ENCODE results near the gene GAB1. TPM values are rescaled to one million over a fixed set of nuclear protein-coding genes. Genes with fewer than 3 reads are reported as not detected.

The GAB1 gene
- total and polyA plus RNA-seq, 2 donors (not counting 1 experiment from before 2014, with no cell fraction given), result 4.7 to 10.8 TPM

- H3K4me1 ChIP-seq (ENCODE audit: control insufficient read depth in 2 of 2, insufficient read depth in 2 of 2, low read length in 2 of 2), result peaks cover 10 to 14% of the 10 kb centered on the region in 2 donors
- Mint-ChIP-seq H3K4me3 (no peak overlapping the region), H3K27ac (no peak overlapping the region), H3K4me1 (peaks cover 21% of the 10 kb centered on the region), H3K27me3 (no peaks in the 10 kb centered on the region), H3K9me3 (ENCODE audit: insufficient read depth) (peaks cover 2% of the 10 kb centered on the region)
- no peaks in the 10 kb centered on the region for H4K20me1 ChIP-seq (ENCODE audit: control insufficient read depth, insufficient read depth, low read length, poor library complexity, severe bottlenecking)
- peaks cover 0 to 6% (median 0%) of the 10 kb centered on the region in 3 donors for H3K9me3 ChIP-seq (ENCODE audit: control extremely low read depth in 1 of 3, control insufficient read depth in 2 of 3, insufficient read depth in 1 of 3, low read length in 2 of 3)
- no peak for ATAC-seq (ENCODE audit: low read depth)
- WGBS (ENCODE audit: insufficient coverage), result 100% methylated on average over 1 of the region's 5 CpGs
- intact Hi-C loops (cut with micrococcal nuclease), result no loop called here
- POLR2A ChIA-PET, result no interaction called here
- no peak overlapping the region for H3K27ac ChIP-seq (ENCODE audit: low read length in 2 of 2)
- no peak overlapping the region for H2AFZ ChIP-seq (ENCODE audit: insufficient read depth, low read depth, low read length, poor library complexity, severe bottlenecking)
- no peaks in the 10 kb centered on the region for H3K36me3 ChIP-seq (replicated peaks in 1 of 2; ENCODE audit: control extremely low read depth in 1 of 2, control insufficient read depth in 1 of 2, extremely low read depth in 1 of 2, insufficient read depth in 2 of 2, low read length in 1 of 2)
- TF ChIP-seq CTCF (IDR thresholded peaks at IDR 0.05) (no peak), EZH2 (IDR thresholded peaks at IDR 0.05; ENCODE audit: borderline replicate concordance, insufficient read depth, low read depth, low read length, poor library complexity, severe bottlenecking) (no peak)
- no peak overlapping the region for H3K9ac ChIP-seq (ENCODE audit: low read length)
- CTCF ChIA-PET, result no interaction called here
- H3K79me2 ChIP-seq (ENCODE audit: control insufficient read depth, insufficient read depth, low read length), result peaks cover 86% of the 10 kb centered on the region
- no peaks in the 10 kb centered on the region for H3K27me3 ChIP-seq (replicated peaks in 1 of 4; ENCODE audit: control extremely low read depth in 1 of 4, control insufficient read depth in 3 of 4, insufficient read depth in 4 of 4, low read length in 3 of 4)
- no peak overlapping the region for H3K4me3 ChIP-seq (ENCODE audit: control extremely low read depth in 1 of 5, extremely low read depth in 1 of 5, insufficient read depth in 1 of 5, low read depth in 2 of 5, low read length in 4 of 5)
- DNase-seq, result no peak
- H3K4me2 ChIP-seq (replicated peaks; ENCODE audit: low read depth, low read length, poor library complexity, severe bottlenecking), result no peak overlapping the region
Observed at GRCh38 chr4:143364063-143364462, 27.4 kb downstream of the GAB1 start.

- peaks cover 0 to 6% (median 0%) of the 10 kb centered on the region in 3 donors for H3K9me3 ChIP-seq (ENCODE audit: control extremely low read depth in 1 of 3, control insufficient read depth in 2 of 3, insufficient read depth in 1 of 3, low read length in 2 of 3)
- ChIA-PET POLR2A (no interaction called here), CTCF (interaction anchor here (2.3 kb wide), 1 partner anchor 8 kb away, joined by 9 read pairs; no protein-coding TSS in a partner anchor)
- H3K79me2 ChIP-seq (ENCODE audit: control insufficient read depth, insufficient read depth, low read length), result peaks cover 66% of the 10 kb centered on the region
- no peak for TF ChIP-seq EZH2 (IDR thresholded peaks at IDR 0.05; ENCODE audit: borderline replicate concordance, insufficient read depth, low read depth, low read length, poor library complexity, severe bottlenecking)
- TF ChIP-seq CTCF (IDR thresholded peaks at IDR 0.05), result no peak
- H3K27me3 ChIP-seq (replicated peaks in 1 of 4; ENCODE audit: control extremely low read depth in 1 of 4, control insufficient read depth in 3 of 4, insufficient read depth in 4 of 4, low read length in 3 of 4), result no peaks in the 10 kb centered on the region
- no peak overlapping the region for H3K27ac Mint-ChIP-seq
- peaks cover 31% of the 10 kb centered on the region for H3K4me1 Mint-ChIP-seq
- H3K9me3 Mint-ChIP-seq (ENCODE audit: insufficient read depth), result peaks cover 4% of the 10 kb centered on the region
- H4K20me1 ChIP-seq (ENCODE audit: control insufficient read depth, insufficient read depth, low read length, poor library complexity, severe bottlenecking), result no peaks in the 10 kb centered on the region
- 100% methylated on average over 1 of the region's 5 CpGs for WGBS (ENCODE audit: insufficient coverage)
- no peak overlapping the region for H2AFZ ChIP-seq (ENCODE audit: insufficient read depth, low read depth, low read length, poor library complexity, severe bottlenecking)
- H3K9ac ChIP-seq (ENCODE audit: low read length), result no peak overlapping the region
- intact Hi-C loops (cut with micrococcal nuclease), result no loop called here
- no peaks in the 10 kb centered on the region for H3K27me3 Mint-ChIP-seq
- H3K4me2 ChIP-seq (replicated peaks; ENCODE audit: low read depth, low read length, poor library complexity, severe bottlenecking), result no peak overlapping the region
- no peaks in the 10 kb centered on the region for H3K36me3 ChIP-seq (replicated peaks in 1 of 2; ENCODE audit: control extremely low read depth in 1 of 2, control insufficient read depth in 1 of 2, extremely low read depth in 1 of 2, insufficient read depth in 2 of 2, low read length in 1 of 2)
- peaks cover 15 to 19% of the 10 kb centered on the region in 2 donors for H3K4me1 ChIP-seq (ENCODE audit: control insufficient read depth in 2 of 2, insufficient read depth in 2 of 2, low read length in 2 of 2)
- ATAC-seq (ENCODE audit: low read depth), result no peak
- H3K4me3 ChIP-seq (ENCODE audit: control extremely low read depth in 1 of 5, extremely low read depth in 1 of 5, insufficient read depth in 1 of 5, low read depth in 2 of 5, low read length in 4 of 5), result no peak overlapping the region
- no peak overlapping the region for H3K4me3 Mint-ChIP-seq
- H3K27ac ChIP-seq (ENCODE audit: low read length in 2 of 2), result no peak overlapping the region
- no peak for DNase-seq
Observed at GRCh38 chr4:143367863-143368262, 31.2 kb downstream of the GAB1 start.
